HEK293T (cell line): ENCODE measurements around the gene DOCK10.

Source experiments
- CTCF ChIA-PET: fragments of 350-600 bp; formaldehyde crosslinking; extraction: SDS; loops from one replicate; lab custom pipeline; 2021; ENCODE audit warnings: antibody characterized with exemption, inconsistent platforms; lab: Yijun Ruan, JAX
- POLR2A ChIA-PET: fragments of 350-600 bp; formaldehyde crosslinking; extraction: SDS; loops from one replicate; lab custom pipeline; 2020; ENCODE audit warnings: antibody characterized with exemption, inconsistent platforms; lab: Yijun Ruan, JAX
- DNase-seq: peaks from one replicate; pipeline ENCODE4 v3.0.0; 2012; ENCODE audit warnings: mixed read lengths; ENCODE audit errors: extremely low spot score
- ARNT ChIP-seq: fragments of 450-650 bp; IDR thresholded peaks from 2 replicates; pipeline ENCODE4 v1.6.1; 2017; ENCODE audit warnings: mild to moderate bottlenecking
- BHLHE40 ChIP-seq: fragments of 450-650 bp; IDR thresholded peaks from 2 replicates; pipeline ENCODE4 v1.6.1; 2016; ENCODE audit warnings: mild to moderate bottlenecking, moderate library complexity, borderline replicate concordance
- CTBP1 ChIP-seq: fragments of 450-650 bp; IDR thresholded peaks from 2 replicates; pipeline ENCODE4 v1.6.1; 2016; ENCODE audit warnings: borderline replicate concordance
- ELF4 ChIP-seq: fragments of 450-650 bp; IDR thresholded peaks from 2 replicates; pipeline ENCODE4 v1.6.1; 2017; ENCODE audit warnings: antibody characterized with exemption
- FOXA1 ChIP-seq: fragments of 450-650 bp; IDR thresholded peaks from 2 replicates; pipeline ENCODE4 v1.6.1; 2016; ENCODE audit warnings: mild to moderate bottlenecking
- FOXK2 ChIP-seq: fragments of 450-650 bp; IDR thresholded peaks from 2 replicates; pipeline ENCODE4 v1.6.1; 2016; ENCODE audit warnings: mild to moderate bottlenecking
- FOXM1 ChIP-seq: fragments of 450-650 bp; IDR thresholded peaks from 2 replicates; pipeline ENCODE4 v1.6.1; 2017; ENCODE audit warnings: mild to moderate bottlenecking, borderline replicate concordance
- HDGF ChIP-seq: fragments of 450-650 bp; IDR thresholded peaks from 2 replicates; pipeline ENCODE4 v1.6.1; 2017; ENCODE audit warnings: antibody characterized with exemption, borderline replicate concordance
- L3MBTL2 ChIP-seq: fragments of 450-650 bp; conservative IDR thresholded peaks from 2 replicates; pipeline ENCODE4 v1.6.1; 2016; ENCODE audit warnings: mild to moderate bottlenecking
- LEF1 ChIP-seq: fragments of 450-650 bp; IDR thresholded peaks from 2 replicates; pipeline ENCODE4 v1.6.1; 2017; ENCODE audit warnings: mild to moderate bottlenecking, borderline replicate concordance
- NFRKB ChIP-seq: fragments of 450-650 bp; IDR thresholded peaks from 2 replicates; pipeline ENCODE4 v1.6.1; 2016; ENCODE audit warnings: mild to moderate bottlenecking, moderate library complexity
- PKNOX1 ChIP-seq: fragments of 450-650 bp; IDR thresholded peaks from 2 replicates; pipeline ENCODE4 v1.6.1; 2016
- SP1 ChIP-seq: fragments of 450-650 bp; IDR thresholded peaks from 2 replicates; pipeline ENCODE4 v1.6.1; 2017
- SUZ12 ChIP-seq: fragments of 450-650 bp; IDR thresholded peaks from 2 replicates; pipeline ENCODE4 v1.6.1; 2016; ENCODE audit warnings: mild to moderate bottlenecking
- TARDBP ChIP-seq: fragments of 450-650 bp; IDR thresholded peaks from 2 replicates; pipeline ENCODE4 v1.6.1; 2016
- ZNF384 ChIP-seq: fragments of 450-650 bp; IDR thresholded peaks from 2 replicates; pipeline ENCODE4 v1.6.1; 2016

Gene DOCK10

GRCh38 chr2:224903621-224904020 is 138.6 kb downstream of the DOCK10 start:
- TF ChIP-seq SUZ12 (no peak), FOXK2 (no peak), ELF4 (no peak), L3MBTL2 (no peak), LEF1 (no peak), SP1 (no peak), HDGF (no peak), ZNF384 (no peak), BHLHE40 (no peak), FOXA1 (no peak), NFRKB (no peak)
- ChIA-PET CTCF (no interaction called here), POLR2A (no interaction called here)
- DNase-seq, result no peak

GRCh38 chr2:224901121-224901676 is 141.1 kb downstream of the DOCK10 start:
- ChIA-PET POLR2A (no interaction called here), CTCF (no interaction called here)
- no peak for DNase-seq
- TF ChIP-seq ZNF384 (no peak), HDGF (no peak), ARNT (no peak), ELF4 (no peak), FOXM1 (no peak), CTBP1 (no peak), LEF1 (no peak), FOXA1 (no peak), SUZ12 (no peak), NFRKB (no peak), PKNOX1 (no peak), FOXK2 (no peak), L3MBTL2 (no peak), BHLHE40 (no peak)

GRCh38 chr2:224895377-224895776 is 146.9 kb downstream of the DOCK10 start:
- POLR2A ChIA-PET, result no interaction called here
- TF ChIP-seq ZNF384 (no peak), TARDBP (no peak)

GRCh38 chr2:224894356-224894755 is 147.9 kb downstream of the DOCK10 start:
- no peak for DNase-seq
- POLR2A ChIA-PET, result no interaction called here
- no peak for TF ChIP-seq ARNT
- TF ChIP-seq TARDBP, result no peak
- no peak for TF ChIP-seq FOXK2
- no peak for TF ChIP-seq PKNOX1
- CTCF ChIA-PET, result no interaction called here

More at GRCh38 chr2:224895377-224895776, 146.9 kb downstream of the DOCK10 start:
- CTCF ChIA-PET, result no interaction called here
- no peak for DNase-seq

GRCh38 chr2:224893848-224894247 is 148.4 kb downstream of the DOCK10 start:
- no peak for TF ChIP-seq SP1
- no peak for TF ChIP-seq ZNF384
- no peak for TF ChIP-seq BHLHE40
- ChIA-PET POLR2A (no interaction called here), CTCF (no interaction called here)
- DNase-seq, result no peak

GRCh38 chr2:224892574-224893204 is 149.6 kb downstream of the DOCK10 start:
- no peak for TF ChIP-seq ELF4
- TF ChIP-seq PKNOX1, result no peak
- no peak for TF ChIP-seq TARDBP
- TF ChIP-seq SUZ12, result no peak
- TF ChIP-seq SP1, result no peak
- no peak for TF ChIP-seq FOXK2
- no peak for TF ChIP-seq NFRKB
- no peak for TF ChIP-seq BHLHE40
- TF ChIP-seq FOXA1, result no peak
- TF ChIP-seq CTBP1, result no peak
- TF ChIP-seq HDGF, result no peak
- TF ChIP-seq FOXM1, result no peak
- TF ChIP-seq LEF1, result no peak
- no peak for DNase-seq
- CTCF ChIA-PET, result no interaction called here
- POLR2A ChIA-PET, result no interaction called here

GRCh38 chr2:224890372-224890771 is 151.9 kb downstream of the DOCK10 start:
- CTCF ChIA-PET, result no interaction called here
- POLR2A ChIA-PET, result no interaction called here
- DNase-seq, result no peak
- TF ChIP-seq BHLHE40 (no peak), FOXM1 (no peak), FOXA1 (no peak), ZNF384 (no peak), SP1 (no peak), CTBP1 (no peak), HDGF (no peak), ARNT (no peak), ELF4 (no peak), PKNOX1 (no peak), NFRKB (no peak), L3MBTL2 (no peak)
